CD4-positive, alpha-beta T cell treated with Interleukin-10 for 1 hour (primary cell): ENCODE data around the gene ANTKMT.

Experiments used
- DNase-seq: peaks from one replicate; pipeline ENCODE4 v3.0.0-alpha.2; 2020

Gene ANTKMT

GRCh38 chr16:766008-766819, 45.3 kb downstream of the ANTKMT start:
- no peak for DNase-seq

DNA sequence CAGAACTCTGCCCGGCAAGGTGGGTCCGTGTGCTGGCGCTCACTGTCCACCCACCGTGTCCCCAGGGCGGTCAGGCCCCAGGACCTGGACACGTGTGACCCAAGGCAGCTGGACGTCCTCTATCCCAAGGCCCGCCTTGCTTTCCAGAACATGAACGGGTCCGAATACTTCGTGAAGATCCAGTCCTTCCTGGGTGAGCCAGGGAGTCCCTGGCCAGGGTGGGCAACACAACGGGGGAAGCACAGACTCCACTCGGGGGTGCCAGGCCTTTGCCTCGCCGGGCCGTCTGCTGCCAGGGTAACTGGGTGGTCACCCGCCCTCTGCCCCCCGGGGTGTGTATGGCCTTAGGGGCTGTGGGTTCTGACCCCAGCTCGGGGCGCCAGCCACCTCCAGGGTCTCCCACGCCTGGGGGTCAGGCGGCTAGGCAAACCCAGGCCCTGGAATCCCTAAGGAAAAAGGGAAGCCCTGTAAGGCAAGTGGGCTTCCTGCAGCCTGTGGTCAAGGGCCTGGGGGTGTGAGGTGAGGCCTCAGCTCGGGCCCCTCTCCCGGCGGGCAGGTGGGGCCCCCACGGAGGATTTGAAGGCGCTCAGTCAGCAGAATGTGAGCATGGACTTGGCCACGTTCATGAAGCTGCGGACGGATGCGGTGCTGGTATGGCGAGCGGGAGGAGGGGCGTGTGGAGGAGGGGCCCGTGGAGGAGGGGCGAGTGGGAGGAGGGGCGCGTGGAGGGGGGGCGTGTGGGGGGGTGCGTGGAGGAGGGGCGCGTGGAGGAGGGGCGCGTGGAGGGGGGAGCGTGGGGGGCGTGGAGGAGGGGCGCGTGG, 46.1 kb downstream of the ANTKMT start:
- no peak for DNase-seq

DNA sequence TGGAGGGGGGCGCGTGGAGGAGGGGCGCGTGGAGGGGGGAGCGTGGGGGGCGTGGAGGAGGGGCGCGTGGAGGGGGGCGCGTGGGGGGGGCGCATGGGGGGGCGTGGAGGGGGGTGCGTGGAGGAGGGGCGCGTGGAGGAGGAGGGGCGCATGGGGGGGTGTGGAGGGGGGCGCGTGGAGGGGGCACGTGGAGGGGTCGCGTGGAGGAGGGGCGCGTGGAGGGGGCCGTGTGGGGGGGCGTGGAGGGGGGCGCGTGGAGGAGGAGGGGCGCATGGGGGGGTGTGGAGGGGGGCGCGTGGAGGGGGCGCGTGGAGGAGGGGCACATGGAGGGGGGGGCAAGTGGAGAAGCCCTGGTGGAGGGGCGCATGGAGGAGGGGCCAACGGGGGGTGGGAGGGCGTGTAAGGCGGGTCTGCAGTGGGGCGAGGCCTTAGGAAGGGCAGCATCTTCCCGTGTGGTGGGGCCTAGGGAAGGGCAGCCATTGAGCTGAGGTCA, 46.8 kb downstream of the ANTKMT start:
- DNase-seq = no peak

GRCh38 chr16:768428-768827, 47.5 kb downstream of the ANTKMT start:
- no peak for DNase-seq

GRCh38 chr16:769184-769784, 48.3 kb downstream of the ANTKMT start:
- DNase-seq = no peak

GRCh38 chr16:769934-770333, 49.0 kb downstream of the ANTKMT start:
- DNase-seq = no peak

- DNase-seq = no peak
These were observed 49.5 kb downstream of the ANTKMT start for GRCh38 chr16:770411-770810.
